Measurements from ENCODE around the gene WRAP73.

WRAP73 gene, protein sequence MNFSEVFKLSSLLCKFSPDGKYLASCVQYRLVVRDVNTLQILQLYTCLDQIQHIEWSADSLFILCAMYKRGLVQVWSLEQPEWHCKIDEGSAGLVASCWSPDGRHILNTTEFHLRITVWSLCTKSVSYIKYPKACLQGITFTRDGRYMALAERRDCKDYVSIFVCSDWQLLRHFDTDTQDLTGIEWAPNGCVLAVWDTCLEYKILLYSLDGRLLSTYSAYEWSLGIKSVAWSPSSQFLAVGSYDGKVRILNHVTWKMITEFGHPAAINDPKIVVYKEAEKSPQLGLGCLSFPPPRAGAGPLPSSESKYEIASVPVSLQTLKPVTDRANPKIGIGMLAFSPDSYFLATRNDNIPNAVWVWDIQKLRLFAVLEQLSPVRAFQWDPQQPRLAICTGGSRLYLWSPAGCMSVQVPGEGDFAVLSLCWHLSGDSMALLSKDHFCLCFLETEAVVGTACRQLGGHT

GRCh38 chr1:3649342-3650247 is at the start of gene WRAP73:
Gene WRAP73, minus strand, starts transcription at chr1:3650103. Its CDS starts 104 bp downstream, at chr1:3649999.
- DNase-seq (ENCODE audit: low read depth in 3 of 3), result peak; percentile 68 to 85 (median 85)

- no peak for DNase-seq (ENCODE audit: low read depth in 3 of 3)
Measured at GRCh38 chr1:3699596-3699995, 49.7 kb upstream of the WRAP73 start.

DNA sequence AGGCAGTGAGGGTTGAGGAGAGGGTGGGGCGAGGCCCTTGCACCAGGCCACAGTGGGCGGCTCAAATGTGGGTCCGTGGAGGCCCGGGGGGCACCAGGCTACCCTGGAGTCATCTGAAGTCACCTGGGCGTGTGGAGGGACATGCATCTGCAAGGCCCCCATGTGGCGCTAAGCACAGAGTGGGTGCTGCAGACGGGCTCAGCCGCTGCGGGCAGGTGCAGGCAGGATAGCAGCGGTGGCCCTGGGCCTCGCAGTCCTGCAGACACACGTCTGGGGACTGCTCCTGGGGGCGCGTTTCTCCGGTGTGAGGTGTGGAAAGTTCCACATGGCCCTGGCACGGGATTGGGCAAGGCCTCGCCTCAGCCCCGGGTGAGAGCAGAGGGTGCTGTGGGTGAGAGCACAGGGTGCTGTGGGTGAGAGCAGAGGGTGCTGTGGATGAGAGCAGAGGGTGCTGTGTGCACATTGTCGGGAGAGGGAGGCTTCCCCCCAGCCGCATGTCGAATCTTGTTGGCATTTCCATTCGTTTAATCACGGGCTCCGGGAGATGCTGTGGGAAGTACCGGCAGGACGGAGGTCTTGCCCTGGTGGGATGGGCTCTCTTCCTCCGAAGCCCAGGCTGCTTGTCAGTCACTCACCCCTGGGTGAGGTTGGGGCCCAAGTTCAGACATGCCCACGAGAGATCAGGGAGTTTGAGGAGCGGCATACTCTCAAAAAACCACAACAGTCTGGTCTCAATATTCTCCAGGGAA is 48.9 kb upstream of the WRAP73 start:
- no peak for DNase-seq (ENCODE audit: low read depth in 3 of 3)

DNA sequence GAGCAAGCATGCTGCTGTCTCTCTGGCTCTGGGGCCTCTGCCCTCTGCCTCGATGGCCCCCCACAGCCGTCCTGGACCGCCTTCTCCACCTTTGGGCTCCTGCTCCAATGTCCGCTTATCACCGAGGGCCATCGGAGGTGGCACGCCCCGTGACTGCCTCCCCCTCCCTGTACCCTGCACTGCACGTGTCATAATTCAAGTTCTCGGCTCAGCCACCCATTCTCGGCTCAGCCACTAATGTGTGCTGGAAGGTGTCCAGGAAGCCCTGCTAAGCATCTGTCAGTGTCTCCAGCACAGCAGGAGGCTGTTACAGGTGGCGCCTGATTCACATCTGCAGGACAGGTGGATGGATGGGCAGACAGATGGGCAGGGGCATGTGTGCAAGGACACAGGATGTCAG is 47.9 kb upstream of the WRAP73 start:
- DNase-seq (ENCODE audit: low read depth in 3 of 3), result no peak

DNA sequence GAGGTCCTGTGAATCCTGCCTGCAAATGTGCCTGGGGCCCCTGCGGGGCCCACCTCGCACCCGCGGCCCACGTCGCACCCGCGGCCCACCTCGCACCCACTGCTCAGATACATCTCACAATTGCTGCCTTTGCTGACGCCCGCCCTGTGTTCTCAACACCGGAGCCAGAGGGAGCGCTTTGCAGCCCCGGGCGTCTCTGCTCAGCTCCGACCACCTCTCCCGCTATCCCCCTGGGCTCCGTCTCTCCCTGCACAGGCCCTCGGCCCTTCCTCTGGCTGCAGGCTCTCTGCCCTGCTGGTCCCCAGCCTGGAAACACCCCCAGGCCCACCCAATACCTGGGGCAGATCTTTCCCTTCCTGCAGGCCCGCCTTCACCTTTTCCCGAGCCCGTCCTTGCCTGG is 47.2 kb upstream of the WRAP73 start:
- DNase-seq (ENCODE audit: low read depth in 3 of 3), result no peak

DNA sequence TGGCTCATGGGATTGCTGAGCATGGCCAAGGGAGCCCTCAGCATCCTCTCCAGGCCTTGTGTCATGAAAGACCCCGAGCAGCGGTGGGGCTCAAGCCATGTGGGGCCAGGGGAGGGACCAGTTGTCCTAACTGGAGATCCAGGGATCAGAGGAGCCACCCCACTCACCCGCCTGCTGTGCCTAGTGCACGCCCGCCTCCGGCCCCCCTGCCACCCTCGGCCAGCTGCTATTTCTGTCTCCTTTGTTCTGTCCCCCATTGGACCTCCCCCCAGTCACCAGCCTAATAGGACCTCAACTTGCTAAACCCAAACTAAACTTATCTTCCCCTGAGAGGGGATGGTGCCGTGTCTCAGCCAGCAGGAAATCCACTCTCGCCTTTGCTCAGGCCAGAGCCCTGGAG is 46.8 kb upstream of the WRAP73 start:
- no peak for DNase-seq (ENCODE audit: low read depth in 3 of 3)

DNA sequence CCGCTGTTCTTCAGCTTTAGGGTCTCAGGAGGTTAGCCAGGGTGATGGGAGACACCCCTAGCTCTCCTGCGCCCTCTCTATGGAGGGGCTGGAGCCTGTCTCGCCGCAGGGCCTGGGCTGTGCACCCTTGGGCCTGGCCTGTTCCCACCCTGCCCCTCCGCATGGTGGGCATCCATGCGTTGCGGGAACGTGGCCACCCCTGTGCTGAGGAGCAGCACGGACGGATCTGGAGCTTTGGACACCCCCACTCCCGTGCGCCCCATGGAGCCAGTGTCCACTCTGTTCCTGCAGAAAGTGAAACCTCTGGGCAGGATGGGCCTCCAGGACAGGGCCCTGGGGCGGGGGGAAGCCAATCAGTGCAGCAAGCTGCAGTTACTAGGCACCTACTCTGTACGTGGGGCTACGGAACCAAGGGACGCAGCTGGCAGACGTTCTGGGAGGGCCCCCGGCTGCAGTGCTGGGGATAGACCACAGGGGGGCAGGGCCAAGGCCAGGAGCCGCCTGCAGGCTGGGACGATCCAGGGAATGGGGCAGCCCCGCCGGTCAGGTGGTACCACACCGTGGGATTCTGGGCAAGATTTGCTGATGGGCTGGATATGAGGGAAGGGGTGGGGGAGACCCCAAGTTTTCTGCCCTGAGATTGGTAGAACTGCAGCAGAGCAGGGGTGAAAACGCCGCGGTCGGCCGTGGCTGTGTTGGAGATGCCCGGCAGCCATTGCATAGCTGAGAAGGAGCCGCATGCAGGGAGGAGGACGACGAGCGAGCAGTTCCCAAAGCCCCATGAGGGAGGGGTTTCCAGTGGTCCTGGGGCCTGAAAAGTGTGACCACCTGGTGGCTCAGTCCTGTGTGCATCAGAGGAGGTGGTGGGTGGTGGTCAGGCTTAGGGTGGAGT is 45.7 kb upstream of the WRAP73 start:
- DNase-seq (ENCODE audit: low read depth in 3 of 3), result no peak

GRCh38 chr1:3693321-3693720 is 43.4 kb upstream of the WRAP73 start:
- DNase-seq (ENCODE audit: low read depth in 3 of 3), result no peak

DNA sequence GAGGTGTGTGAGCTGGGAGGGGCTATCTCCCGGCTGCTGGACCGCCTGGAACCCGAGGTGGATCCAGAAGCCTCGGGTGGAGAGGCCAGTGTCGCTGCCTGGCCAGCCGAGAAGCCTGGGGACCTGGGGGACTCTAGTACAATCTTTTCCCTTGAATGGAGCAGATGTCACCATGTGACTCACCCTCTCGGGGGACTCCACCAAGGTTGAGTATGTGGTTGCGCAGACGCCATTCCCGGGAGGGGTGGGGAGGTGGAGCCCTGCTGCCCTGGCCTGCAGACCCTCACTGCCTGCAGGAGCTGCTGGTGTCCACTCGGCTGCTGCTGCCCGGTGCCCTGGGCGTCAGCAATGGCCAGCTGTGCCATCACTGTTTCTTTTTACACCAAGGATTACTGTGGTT is 42.7 kb upstream of the WRAP73 start:
- DNase-seq (ENCODE audit: low read depth in 3 of 3), result no peak

DNA sequence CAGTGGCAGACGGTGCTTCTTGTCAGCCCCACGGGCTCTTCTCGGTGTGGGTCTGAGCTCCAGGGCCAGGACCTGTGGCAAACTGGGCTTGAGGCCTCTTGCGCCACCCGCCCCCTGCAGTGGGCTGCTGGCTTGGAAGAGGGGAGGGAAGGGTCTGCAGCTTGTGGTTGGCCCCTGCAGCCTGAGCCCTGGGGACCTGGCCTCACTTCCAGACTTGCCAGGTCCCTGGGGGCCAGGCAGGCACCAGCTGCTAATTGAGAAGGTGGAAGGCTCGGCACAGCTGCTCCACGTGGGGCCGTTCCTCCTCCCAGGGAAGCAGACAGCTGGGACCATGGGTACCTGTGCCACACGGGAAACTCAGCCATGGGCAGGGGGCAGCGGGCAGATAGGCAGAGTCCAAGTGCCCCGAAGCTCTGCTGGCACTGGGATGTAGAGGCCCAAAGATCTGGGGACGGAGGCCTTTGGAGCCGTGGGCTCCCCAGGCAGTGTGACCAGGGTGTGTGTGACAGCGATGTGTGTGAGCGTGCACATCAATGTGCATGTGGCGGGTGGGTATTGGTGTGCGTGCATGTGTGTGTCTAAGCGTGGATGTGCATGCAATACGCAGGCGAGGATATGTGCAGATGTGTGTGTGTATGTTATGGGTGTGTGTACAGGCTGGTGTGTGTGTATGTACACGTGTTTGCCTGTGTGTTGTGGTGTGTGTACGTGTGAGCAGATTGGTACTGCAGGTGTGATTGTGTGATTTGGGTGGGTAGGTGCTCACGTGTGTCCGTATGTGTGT is 41.7 kb upstream of the WRAP73 start:
- no peak for DNase-seq (ENCODE audit: low read depth in 3 of 3)

DNA sequence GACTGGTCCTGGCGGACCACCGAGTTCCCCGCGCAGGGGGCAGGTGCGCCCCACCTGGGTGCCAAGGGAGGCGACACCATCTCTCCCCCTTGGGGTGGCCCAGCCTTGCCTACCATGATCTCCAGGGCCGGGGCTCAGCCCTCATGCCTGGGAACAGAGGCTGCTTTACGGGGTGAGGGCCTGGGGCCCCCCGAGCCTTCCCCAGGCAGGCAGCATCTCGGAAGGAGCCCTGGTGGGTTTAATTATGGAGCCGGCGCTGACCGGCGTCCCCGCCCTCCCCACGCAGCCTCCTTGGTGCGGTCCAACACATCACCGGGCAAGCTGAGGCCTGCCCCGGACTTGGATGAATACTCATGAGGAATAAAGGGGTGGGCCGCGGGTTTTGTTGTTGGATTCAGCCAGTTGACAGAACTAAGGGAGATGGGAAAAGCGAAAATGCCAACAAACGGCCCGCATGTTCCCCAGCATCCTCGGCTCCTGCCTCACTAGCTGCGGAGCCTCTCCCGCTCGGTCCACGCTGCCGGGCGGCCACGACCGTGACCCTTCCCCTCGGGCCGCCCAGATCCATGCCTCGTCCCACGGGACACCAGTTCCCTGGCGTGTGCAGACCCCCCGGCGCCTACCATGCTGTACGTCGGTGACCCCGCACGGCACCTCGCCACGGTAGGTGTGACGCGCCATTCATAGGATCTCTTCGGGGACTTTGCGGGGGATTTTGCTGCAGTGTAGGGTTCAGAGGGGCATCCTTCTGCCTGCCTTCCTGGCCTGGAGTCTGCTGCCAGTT is 40.6 kb upstream of the WRAP73 start:
- no peak for DNase-seq (ENCODE audit: low read depth in 3 of 3)

DNA sequence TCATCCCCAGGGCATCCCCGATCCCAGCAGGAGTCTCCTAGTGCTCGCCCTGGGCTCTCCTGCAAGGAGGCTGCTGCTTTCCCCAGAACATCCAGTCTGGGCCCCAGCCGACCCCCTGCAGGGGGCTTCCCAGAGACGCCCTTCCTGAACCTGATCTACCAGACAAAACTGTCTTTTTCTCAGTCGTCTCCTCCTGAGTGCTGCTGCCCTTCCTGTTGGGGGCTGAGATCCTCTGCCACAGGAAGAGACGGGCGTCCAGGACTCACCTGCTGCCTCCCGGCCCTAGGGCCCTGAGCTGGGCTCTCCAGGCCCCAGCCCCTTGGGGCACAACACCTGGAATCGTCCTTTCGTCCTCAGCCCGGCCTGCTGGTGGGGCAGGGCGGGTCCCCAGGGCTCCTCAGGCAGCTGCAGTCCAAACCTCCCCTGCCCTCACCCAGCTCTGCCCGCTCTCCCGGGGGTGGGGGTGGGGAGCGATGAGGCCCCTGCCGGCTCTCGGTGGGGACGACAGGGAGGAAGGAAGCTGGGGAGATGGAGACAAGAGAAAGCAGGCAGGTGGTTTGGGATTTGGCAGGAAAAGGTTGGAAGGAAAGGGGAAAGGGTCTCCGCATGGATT is 39.3 kb upstream of the WRAP73 start:
- no peak for DNase-seq (ENCODE audit: low read depth in 3 of 3)

DNA sequence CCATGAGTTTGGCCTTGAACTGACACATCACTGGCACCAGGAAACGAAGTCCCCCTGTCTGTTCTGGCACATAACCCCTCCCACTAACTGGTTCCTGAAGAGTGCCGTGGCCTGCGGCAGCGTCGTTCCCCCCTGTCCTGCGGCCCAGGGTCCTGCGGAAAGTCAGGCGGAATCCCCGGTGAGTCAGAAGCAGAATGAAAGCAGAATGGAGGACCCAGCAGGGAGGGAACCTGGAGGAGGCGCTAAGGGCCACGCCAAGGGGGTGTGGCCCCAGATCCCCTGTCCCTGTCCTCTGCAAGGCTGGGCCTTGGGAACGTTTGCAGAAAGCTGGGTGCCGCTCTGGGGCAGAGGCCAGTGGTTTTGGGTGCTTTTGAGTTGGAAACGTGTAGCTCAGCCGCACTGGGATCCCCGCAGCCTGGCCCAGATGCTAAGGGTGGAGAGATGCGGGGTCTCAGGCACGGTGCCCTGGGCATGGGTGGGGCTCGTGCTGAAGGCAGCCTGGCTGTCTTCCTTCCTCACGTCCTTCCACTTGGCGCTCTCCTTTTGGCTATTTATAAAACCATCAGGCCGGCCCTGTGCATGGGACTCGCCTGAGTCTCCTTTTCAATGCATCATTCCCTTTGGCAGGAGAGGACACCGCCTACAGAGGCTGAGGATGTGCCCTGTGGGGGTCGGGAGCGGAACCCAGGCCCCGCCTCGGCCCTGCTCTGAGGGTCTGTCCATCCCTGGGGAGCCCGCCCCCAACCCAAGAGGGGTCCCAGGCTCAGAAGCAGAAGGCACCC is 38.6 kb upstream of the WRAP73 start:
- no peak for DNase-seq (ENCODE audit: low read depth in 3 of 3)

DNA sequence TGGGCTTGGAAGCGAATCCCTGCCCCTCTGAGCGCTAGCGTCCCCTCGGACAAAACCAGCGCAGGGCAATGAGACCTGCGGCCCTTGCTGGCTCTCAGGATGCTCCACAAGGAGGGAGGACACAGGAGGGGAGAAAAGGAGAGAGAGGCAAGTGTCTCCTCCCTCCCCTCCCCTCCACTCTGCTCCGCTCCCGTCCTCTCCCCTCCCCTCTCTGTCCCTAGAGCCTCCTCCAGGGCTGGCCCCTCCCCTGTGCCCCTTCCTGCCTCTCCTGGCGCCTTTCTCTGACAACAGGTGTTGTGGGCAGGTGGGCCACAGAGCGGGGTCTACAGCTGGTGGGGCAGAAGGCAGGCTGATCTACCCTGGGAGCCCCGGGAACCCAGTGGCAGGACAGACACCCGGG is 37.6 kb upstream of the WRAP73 start:
- no peak for DNase-seq (ENCODE audit: low read depth in 3 of 3)

- no peak for DNase-seq (ENCODE audit: low read depth in 3 of 3)
Measured at GRCh38 chr1:3685906-3686305, 36.0 kb upstream of the WRAP73 start.

GRCh38 chr1:3685222-3685621 is 35.3 kb upstream of the WRAP73 start:
- no peak for DNase-seq (ENCODE audit: low read depth in 3 of 3)

- no peak for DNase-seq (ENCODE audit: low read depth in 3 of 3)
Measured at GRCh38 chr1:3683992-3684391, 34.1 kb upstream of the WRAP73 start.

DNA sequence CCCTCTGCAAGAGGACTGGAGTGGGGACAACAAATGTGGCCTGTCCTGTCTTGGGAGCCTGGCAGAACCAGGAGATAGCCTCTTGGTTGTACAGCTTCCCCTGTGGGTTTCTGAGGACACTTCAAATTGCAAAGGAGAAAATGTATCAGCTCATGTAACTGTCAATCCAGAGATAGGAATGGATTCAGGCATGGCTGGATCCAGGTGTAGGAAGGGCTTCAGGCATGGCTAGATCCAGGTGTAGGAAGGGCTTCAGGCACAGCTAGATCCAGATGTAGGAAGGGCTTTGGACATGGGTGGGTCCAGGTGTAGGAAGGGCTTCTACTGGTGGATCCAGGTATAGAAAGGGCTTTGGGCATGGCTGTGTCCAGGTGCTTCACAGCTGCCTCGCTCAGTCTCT is 33.3 kb upstream of the WRAP73 start:
- no peak for DNase-seq (ENCODE audit: low read depth in 3 of 3)
